Common myeloid progenitor, CD34-positive (primary cell): ENCODE data around the gene PPAN. TPM values are rescaled to one million over a fixed set of nuclear protein-coding genes. Genes with fewer than 3 reads are reported as not detected.

Experiments
- CTCF ChIA-PET: fragments of 350-600 bp; sonication (Branson Sonifier 250); formaldehyde crosslinking; loops from one replicate; lab custom pipeline; 2021; ENCODE audit warnings: antibody characterized with exemption; lab: Charles Lee
- POLR2A ChIA-PET: fragments of 350-600 bp; sonication (Branson Sonifier 250); formaldehyde crosslinking; loops from one replicate; lab custom pipeline; 2021; ENCODE audit warnings: antibody characterized with exemption; lab: Charles Lee
- DNase-seq, 3 donors: peaks; one replicate each; pipeline versions ENCODE4 v3.0.0 to v3.0.0-alpha.2; 2013
- H3K27ac ChIP-seq, 2 experiments: 1 replicate in 1 of 2; 2 replicates in 1 of 2; pipeline ENCODE4 v1.7.0; 2013; ENCODE audit warnings: inconsistent platforms in 2 of 2, low read length in 2 of 2, mild to moderate bottlenecking in 2 of 2, low read depth in 1 of 2, moderate library complexity in 1 of 2; ENCODE audit not compliant: severe bottlenecking in 2 of 2, insufficient read depth in 1 of 2, poor library complexity in 1 of 2
- H3K27me3 ChIP-seq, 5 experiments: replicated peaks in 2 of 5; 1 replicate in 3 of 5; 2 replicates in 2 of 5; pipeline versions ENCODE4 v1.6.1 to v1.7.0; 2013; ENCODE audit warnings: low read length in 4 of 5, mild to moderate bottlenecking in 2 of 5, moderate library complexity in 2 of 5, inconsistent platforms in 1 of 5; ENCODE audit not compliant: insufficient read depth in 5 of 5, control insufficient read depth in 4 of 5
- H3K36me3 ChIP-seq, 4 experiments: 1 replicate in 2 of 4; 2 replicates in 2 of 4; pipeline versions ENCODE4 v1.6.1 to v1.7.0; 2013; ENCODE audit warnings: low read length in 3 of 4, control low read depth in 1 of 4, mild to moderate bottlenecking in 1 of 4; ENCODE audit not compliant: control insufficient read depth in 4 of 4, insufficient read depth in 4 of 4
- H3K4me1 ChIP-seq, 4 experiments: 1 replicate in 3 of 4; 2 replicates in 1 of 4; pipeline versions ENCODE4 v1.6.1 to v1.7.1; 2013; ENCODE audit warnings: low read length in 3 of 4, mild to moderate bottlenecking in 3 of 4, control low read depth in 1 of 4, inconsistent platforms in 1 of 4, moderate library complexity in 1 of 4; ENCODE audit not compliant: control insufficient read depth in 4 of 4, insufficient read depth in 4 of 4; ENCODE audit errors: control extremely low read depth in 1 of 4
- H3K4me3 ChIP-seq, 7 experiments: 1 replicate in 4 of 7; 2 replicates in 3 of 7; pipeline versions ENCODE4 v1.5.1 to v1.7.0; 2013; ENCODE audit warnings: mild to moderate bottlenecking in 7 of 7, low read length in 6 of 7, moderate library complexity in 6 of 7, inconsistent platforms in 2 of 7, low read depth in 2 of 7, control low read depth in 1 of 7; ENCODE audit not compliant: insufficient read depth in 4 of 7, control insufficient read depth in 1 of 7; ENCODE audit errors: extremely low read depth in 1 of 7
- H3K9me3 ChIP-seq, 5 experiments: 1 replicate in 4 of 5; 2 replicates in 1 of 5; pipeline versions ENCODE4 v1.6.1 to v1.7.1; 2013; ENCODE audit warnings: low read length in 4 of 5, mild to moderate bottlenecking in 2 of 5, inconsistent platforms in 1 of 5, low read depth in 1 of 5, moderate library complexity in 1 of 5; ENCODE audit not compliant: control insufficient read depth in 4 of 5, insufficient read depth in 2 of 5; ENCODE audit errors: control extremely low read depth in 1 of 5
- WGBS: methylation state at CpG from one replicate; pipeline ENCODE4 v1.1.5; 2013; ENCODE audit not compliant: insufficient coverage; 5-methylcytosine and 5-hydroxymethylcytosine counted together
- polyA plus RNA-seq: library from polyadenylated mRNA; unstranded; fragments of 120-200 nt; gene quantifications from one replicate; pipeline ENCODE4 v1.2.1, GENCODE V29; 2013

Gene PPAN, protein sequence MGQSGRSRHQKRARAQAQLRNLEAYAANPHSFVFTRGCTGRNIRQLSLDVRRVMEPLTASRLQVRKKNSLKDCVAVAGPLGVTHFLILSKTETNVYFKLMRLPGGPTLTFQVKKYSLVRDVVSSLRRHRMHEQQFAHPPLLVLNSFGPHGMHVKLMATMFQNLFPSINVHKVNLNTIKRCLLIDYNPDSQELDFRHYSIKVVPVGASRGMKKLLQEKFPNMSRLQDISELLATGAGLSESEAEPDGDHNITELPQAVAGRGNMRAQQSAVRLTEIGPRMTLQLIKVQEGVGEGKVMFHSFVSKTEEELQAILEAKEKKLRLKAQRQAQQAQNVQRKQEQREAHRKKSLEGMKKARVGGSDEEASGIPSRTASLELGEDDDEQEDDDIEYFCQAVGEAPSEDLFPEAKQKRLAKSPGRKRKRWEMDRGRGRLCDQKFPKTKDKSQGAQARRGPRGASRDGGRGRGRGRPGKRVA
- polyA plus RNA-seq, result 40.7 TPM

GRCh38 chr19:10106100-10106936, at the start of gene PPAN:
Gene PPAN, plus strand, starts transcription at chr19:10106362. Its CDS starts 33 bp downstream, at chr19:10106395.
- Histone ChIP-seq H3K36me3 (peaks cover 0 to 40% (median 36%) of the 10 kb centered on the region in 4 experiments), H3K4me1 (peaks cover 16 to 78% (median 64%) of the 10 kb centered on the region in 4 experiments), H3K27ac (peak within 1 kb of the TSS; percentile 90 to 93), H3K4me3 (peak within 1 kb of the TSS; percentile 47 to 99 (median 78)), H3K9me3 (no peaks in the 10 kb centered on the region), H3K27me3 (no peaks in the 10 kb centered on the region)
- peak; percentile 97 to 99 (median 99) for DNase-seq
- POLR2A ChIA-PET, result interaction anchor here (1.5 kb wide), 1 partner anchor 11 kb away, joined by 6 read pairs; no protein-coding TSS in a partner anchor
- CTCF ChIA-PET, result interaction anchor here (0.6 to 2.0 kb wide), 4 partner anchors 9 to 168 kb away, joined by 4 to 13 read pairs (median 5); no protein-coding TSS in a partner anchor
- WGBS, result 1% methylated on average over 53 of the region's 71 CpGs

- DNase-seq, result peak in 1 of 3 donors; percentile 21
- Histone ChIP-seq H3K36me3 (no peaks in the 10 kb centered on the region), H3K4me3 (no peak overlapping the region), H3K27ac (no peak overlapping the region), H3K27me3 (peaks cover 0 to 15% (median 2%) of the 10 kb centered on the region in 5 experiments), H3K9me3 (peaks cover 0 to 2% (median 0%) of the 10 kb centered on the region in 5 experiments), H3K4me1 (no peaks in the 10 kb centered on the region)
- ChIA-PET POLR2A (no interaction called here), CTCF (no interaction called here)
- WGBS, result 50% methylated on average over 8 of the region's 21 CpGs
Observed at GRCh38 chr19:10061717-10062310, 44.3 kb upstream of the PPAN start.

DNA sequence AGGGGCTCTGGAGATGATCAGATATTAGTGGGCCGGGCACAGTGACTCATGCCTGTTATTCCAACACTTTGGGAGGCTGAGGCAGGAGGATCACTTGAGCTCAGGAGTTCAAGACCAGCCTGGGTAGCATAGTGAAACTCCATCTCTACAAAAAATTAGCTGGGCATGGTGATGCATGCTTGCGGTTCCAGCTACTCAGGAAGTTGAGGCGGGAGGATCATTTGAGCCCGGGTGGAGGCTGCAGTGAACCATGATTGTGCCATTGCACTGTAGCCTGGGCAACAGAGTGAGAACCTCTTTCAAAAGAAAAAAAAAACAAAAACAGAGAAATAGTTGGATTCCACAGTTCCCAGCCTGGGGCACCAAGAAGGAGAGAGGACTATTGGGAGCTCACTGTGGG, 38.0 kb upstream of the PPAN start:
- Histone ChIP-seq H3K36me3 (no peaks in the 10 kb centered on the region), H3K27ac (no peak overlapping the region), H3K9me3 (peaks cover 0 to 2% (median 0%) of the 10 kb centered on the region in 5 experiments), H3K4me1 (no peaks in the 10 kb centered on the region), H3K4me3 (no peak overlapping the region), H3K27me3 (peaks cover 0 to 7% (median 0%) of the 10 kb centered on the region in 5 experiments)
- 73% methylated on average over 4 of the region's 4 CpGs for whole genome bisulfite sequencing
- ChIA-PET CTCF (no interaction called here), POLR2A (no interaction called here)
- peak in 1 of 3 donors; percentile 31 for DNase-seq

GRCh38 chr19:10069046-10069445, 37.1 kb upstream of the PPAN start:
- H3K4me3 ChIP-seq, result no peak overlapping the region
- WGBS, result 81% methylated on average over 5 of the region's 6 CpGs
- H3K27ac ChIP-seq, result no peak overlapping the region
- peaks cover 0 to 7% (median 0%) of the 10 kb centered on the region in 5 experiments for H3K27me3 ChIP-seq
- H3K9me3 ChIP-seq, result peaks cover 0 to 6% (median 5%) of the 10 kb centered on the region in 5 experiments
- H3K36me3 ChIP-seq, result no peaks in the 10 kb centered on the region
- no peak for DNase-seq
- POLR2A ChIA-PET, result no interaction called here
- no peaks in the 10 kb centered on the region for H3K4me1 ChIP-seq
- CTCF ChIA-PET, result no interaction called here

DNA sequence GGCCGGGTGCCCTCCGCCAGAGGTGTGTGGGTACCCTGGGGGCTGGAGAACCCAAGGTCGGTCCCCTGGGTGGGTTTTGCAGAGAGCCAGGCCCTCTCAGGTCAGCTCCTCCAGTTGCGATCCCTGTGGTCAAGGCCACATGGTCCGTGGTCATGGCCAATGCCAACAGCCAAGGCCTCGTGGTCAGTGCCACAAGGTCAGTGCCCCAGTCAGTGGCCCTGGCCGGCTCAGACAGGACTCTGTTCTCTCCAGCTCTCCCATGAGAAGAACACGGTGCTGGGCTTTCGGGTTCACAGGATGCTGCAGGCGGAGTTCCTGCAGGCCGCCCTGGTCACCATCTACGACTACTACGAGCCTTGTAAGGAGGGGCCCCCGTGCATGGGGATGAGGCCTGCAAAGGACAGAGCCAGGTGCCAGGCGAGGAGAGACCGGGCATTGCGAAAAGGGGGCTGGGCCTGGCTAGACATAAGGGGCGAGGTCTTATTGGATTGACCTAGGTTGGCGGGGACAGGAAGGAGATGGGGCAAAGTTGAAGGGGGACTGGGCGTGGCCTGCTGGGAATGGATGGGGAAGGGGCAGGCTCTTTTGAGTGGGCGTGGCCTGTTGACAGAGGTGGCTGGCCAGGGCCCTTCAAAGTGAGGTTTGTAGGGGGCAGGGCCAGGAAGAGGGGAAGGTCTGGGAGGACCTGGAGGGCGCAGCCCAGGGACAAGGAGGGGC, 35.3 kb upstream of the PPAN start:
- Histone ChIP-seq H3K27me3 (peaks cover 0 to 7% (median 0%) of the 10 kb centered on the region in 5 experiments), H3K27ac (no peak overlapping the region), H3K36me3 (no peaks in the 10 kb centered on the region), H3K9me3 (peaks cover 0 to 11% (median 5%) of the 10 kb centered on the region in 5 experiments), H3K4me3 (no peak overlapping the region), H3K4me1 (no peaks in the 10 kb centered on the region)
- CTCF ChIA-PET, result interaction anchor here (1.4 kb wide), 1 partner anchor 140 kb away, joined by 3 read pairs; no protein-coding TSS in a partner anchor
- DNase-seq, result no peak
- 79% methylated on average over 20 of the region's 22 CpGs for WGBS
- POLR2A ChIA-PET, result no interaction called here

DNA sequence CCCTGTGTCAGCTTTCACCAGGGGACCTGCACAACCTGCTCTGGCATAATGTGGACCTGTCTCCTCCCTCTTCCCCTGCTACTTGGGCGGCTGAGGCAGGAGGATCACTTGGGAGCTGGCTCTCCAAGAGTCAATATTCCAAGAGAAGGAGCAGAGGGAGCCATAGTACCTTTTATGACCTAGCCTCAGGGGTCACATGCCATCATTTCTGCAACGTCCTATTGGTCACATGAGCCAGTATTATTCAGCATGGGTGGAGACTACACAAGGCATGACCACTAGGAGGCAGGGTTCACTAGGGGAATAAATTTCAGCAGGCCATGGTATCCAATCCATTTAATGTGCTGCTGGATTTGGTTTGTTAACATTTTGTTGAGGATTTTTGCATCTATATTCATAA, 32.0 kb upstream of the PPAN start:
- Histone ChIP-seq H3K9me3 (peaks cover 0 to 11% (median 8%) of the 10 kb centered on the region in 5 experiments), H3K27me3 (peaks cover 0 to 4% (median 0%) of the 10 kb centered on the region in 5 experiments), H3K36me3 (no peaks in the 10 kb centered on the region), H3K4me1 (no peaks in the 10 kb centered on the region), H3K4me3 (no peak overlapping the region), H3K27ac (no peak overlapping the region)
- POLR2A ChIA-PET, result no interaction called here
- WGBS, result 78% methylated on average over 2 of the region's 2 CpGs
- CTCF ChIA-PET, result no interaction called here
- DNase-seq, result peak; percentile 38 to 66 (median 65)
